Kidney (tissue), 14 donors: ENCODE measurements around the gene A3GALT2. TPM values are rescaled to one million over a fixed set of nuclear protein-coding genes. Genes with fewer than 3 reads are reported as not detected.

Experiments
- DNase-seq, 5 donors: peaks; one replicate each; pipeline ENCODE4 v3.0.0-alpha.2; 2013 to 2020
- FAIRE-seq: peaks from 2 replicates; lab custom pipeline; 2012; peaks lifted over from hg19 to GRCh38; lab: Jason Lieb, UNC
- H3K27ac ChIP-seq, 2 donors: one replicate each; pipeline ENCODE4 v1.7.0; 2013; ENCODE audit warnings: low read depth in 2 of 2, low read length in 2 of 2, inconsistent platforms in 1 of 2
- H3K27me3 ChIP-seq: one replicate; pipeline ENCODE4 v1.7.1; 2013; ENCODE audit warnings: low read length, inconsistent platforms; ENCODE audit not compliant: control insufficient read depth, insufficient read depth
- H3K36me3 ChIP-seq, 3 donors: one replicate each; pipeline versions ENCODE4 v1.7.0 to v1.7.1; 2013; ENCODE audit warnings: low read length in 3 of 3, control low read depth in 1 of 3, inconsistent platforms in 1 of 3; ENCODE audit not compliant: insufficient read depth in 3 of 3, control insufficient read depth in 2 of 3
- H3K4me1 ChIP-seq, 3 donors: one replicate each; pipeline versions ENCODE4 v1.7.0 to v1.7.1; 2013; ENCODE audit warnings: low read length in 3 of 3, inconsistent platforms in 1 of 3, low read depth in 1 of 3; ENCODE audit not compliant: control insufficient read depth in 2 of 3, insufficient read depth in 2 of 3
- H3K4me3 ChIP-seq, 3 donors: one replicate each; pipeline versions ENCODE4 v1.7.0 to v1.8.1; 2013; ENCODE audit warnings: low read length in 3 of 3, control low read depth in 1 of 3, inconsistent platforms in 1 of 3
- H3K9ac ChIP-seq, 3 donors: one replicate each; pipeline versions ENCODE4 v1.7.0 to v1.7.1; 2013; ENCODE audit warnings: low read length in 3 of 3, control low read depth in 1 of 3, inconsistent platforms in 1 of 3
- H3K9me3 ChIP-seq, 3 donors: one replicate each; pipeline versions ENCODE4 v1.7.0 to v1.7.1; 2013; ENCODE audit warnings: low read length in 3 of 3, control low read depth in 1 of 3, inconsistent platforms in 1 of 3; ENCODE audit not compliant: control insufficient read depth in 2 of 3, insufficient read depth in 1 of 3
- CTCF ChIP-seq: IDR thresholded peaks from 3 replicates; pipeline ENCODE4 v1.5.1; 2012; ENCODE audit warnings: mild to moderate bottlenecking, moderate library complexity, borderline replicate concordance; ENCODE audit not compliant: insufficient read depth; ENCODE audit errors: extremely low read depth
- intact Hi-C: fragments of 100-400 bp; cut with DNase I; formaldehyde crosslinking; loops from one replicate; pipeline ENCODE4 v1.11.1; 2022
- polyA plus RNA-seq: library from polyadenylated mRNA; stranded (reverse); fragments of 350-450 nt; fragmentation: Illumina TruSeq; extraction: RNeasy Lipid Tissue Mini Kit (QIAGEN cat#74804); gene quantifications from one replicate; pipeline ENCODE4 v1.2.3, GENCODE V29; 2014; ENCODE audit warnings: low read depth, low replicate concordance; ENCODE audit not compliant: insufficient read depth
- total RNA-seq: library from RNA; stranded (reverse); fragmentation: NEBNext Ultra II Directional; extraction: Animal tissue kit (Norgen Biotek cat#: 25700); gene quantifications from one replicate; pipeline ENCODE4 v1.2.1, GENCODE V29; 2021
- donor health status: control.
- donor health status: control.
- donor health status: control.
- donor health status: control.
- donor health status: control.
- donor health status: DM: yes; HTN: yes; CAD: no.
- donor health status: Normal renal cell carcinoma (clear cell type).

A3GALT2 gene
- total and polyA plus RNA-seq, 2 donors from 2014 or later: not detected

- H3K4me1 ChIP-seq: peaks cover 30 to 51% (median 44%) of the 10 kb centered on the region in 3 donors
- FAIRE-seq: no peak
- H3K27ac ChIP-seq: peak overlapping the region in 1 of 2 donors; percentile 30
- H3K4me3 ChIP-seq: no peak overlapping the region
- H3K9ac ChIP-seq: no peak overlapping the region
- H3K9me3 ChIP-seq: no peaks in the 10 kb centered on the region
- H3K27me3 ChIP-seq: no peaks in the 10 kb centered on the region
- no peak for DNase-seq
- TF ChIP-seq CTCF: no peak
- peaks cover 0 to 11% (median 0%) of the 10 kb centered on the region in 3 donors for H3K36me3 ChIP-seq
- intact Hi-C loops: loop anchor here (5.0 kb wide), 1 partner anchor 70 kb away; no protein-coding TSS in a partner anchor
Measured at GRCh38 chr1:33366762-33367484, 46.0 kb upstream of the A3GALT2 start.

- H3K4me3 ChIP-seq: no peak overlapping the region
- DNase-seq (peak in 3 of 5 donors; percentile 41 to 69 (median 44)), FAIRE-seq (no peak)
- peaks cover 30 to 57% (median 49%) of the 10 kb centered on the region in 3 donors for H3K4me1 ChIP-seq
- H3K9me3 ChIP-seq: no peaks in the 10 kb centered on the region
- intact Hi-C loops: loop anchor here (5.0 kb wide), 1 partner anchor 68 kb away; no protein-coding TSS in a partner anchor
- no peaks in the 10 kb centered on the region for H3K27me3 ChIP-seq
- TF ChIP-seq CTCF: no peak
- peak overlapping the region; percentile 76 to 87 for H3K27ac ChIP-seq
- peaks cover 0 to 8% (median 0%) of the 10 kb centered on the region in 3 donors for H3K36me3 ChIP-seq
- peak overlapping the region in 2 of 3 donors; percentile 6 to 49 for H3K9ac ChIP-seq
Measured at GRCh38 chr1:33365560-33365997, 44.7 kb upstream of the A3GALT2 start.

- TF ChIP-seq CTCF: no peak
- Histone ChIP-seq H3K36me3 (peaks cover 0 to 2% (median 0%) of the 10 kb centered on the region in 3 donors), H3K9me3 (no peaks in the 10 kb centered on the region), H3K9ac (peak overlapping the region in 1 of 3 donors; percentile 20), H3K4me3 (no peak overlapping the region), H3K27me3 (no peaks in the 10 kb centered on the region), H3K4me1 (peaks cover 30 to 58% (median 49%) of the 10 kb centered on the region in 3 donors), H3K27ac (peak overlapping the region; percentile 76 to 87)
- intact Hi-C loops: no loop called here
- FAIRE-seq: no peak
- DNase-seq: no peak
Measured at GRCh38 chr1:33364565-33364918, 43.6 kb upstream of the A3GALT2 start.
